A549 (cell line): Measurements from ENCODE around the gene EFCAB11. TPM values are rescaled to one million over a fixed set of nuclear protein-coding genes. Genes with fewer than 3 reads are reported as not detected.
A peak's percentile ranks its signal among the peaks of the same experiment; 100 is the strongest.

Source experiments
- ATAC-seq, 2 experiments: fragments of 200-7000 bp in 1 of 2; fragments of >200 bp in 1 of 2; cut with Nextera tagmentation in 1 of 2; cut with Tn5 transposase in 1 of 2; 3 replicates each; pipeline versions ENCODE4 v1.8.0 to v1.9.1; 2018 to 2020; ENCODE audit warnings: mild to moderate bottlenecking in 1 of 2, moderate library complexity in 1 of 2
- CTCF ChIA-PET: fragments of 300-600 bp; sonication (Branson Sonifier 250); formaldehyde crosslinking; extraction: SDS; loops from one replicate; lab custom pipeline; 2021; ENCODE audit warnings: antibody characterized with exemption, inconsistent platforms; lab: Yijun Ruan, JAX
- POLR2A ChIA-PET: fragments of 350-600 bp; formaldehyde crosslinking; extraction: SDS; loops from one replicate; lab custom pipeline; 2021; ENCODE audit warnings: antibody characterized with exemption, inconsistent platforms; lab: Yijun Ruan, JAX
- DNase-seq, 2 experiments: peaks; one replicate each; pipeline versions ENCODE4 v3.0.0 to v3.0.0-alpha.2; 2011 to 2016; ENCODE audit warnings: low read depth in 1 of 2, low spot score in 1 of 2
- FAIRE-seq: peaks from 2 replicates; lab custom pipeline; 2011; peaks lifted over from hg19 to GRCh38; lab: Jason Lieb, UNC
- H3K27ac ChIP-seq, 2 experiments: fragments of >200 bp; sonication (Bioruptor Twin); formaldehyde crosslinking; 3 replicates each; pipeline ENCODE4 v1.5.1; 2016 to 2017
- H3K4me1 ChIP-seq: fragments of >200 bp; sonication (Bioruptor Twin); formaldehyde crosslinking; 3 replicates; pipeline ENCODE4 v1.6.1; 2016
- H3K4me2 ChIP-seq: fragments of >200 bp; sonication (Bioruptor Twin); formaldehyde crosslinking; 3 replicates; pipeline ENCODE4 v1.6.1; 2016
- H3K4me3 ChIP-seq: fragments of >200 bp; sonication (Bioruptor Twin); formaldehyde crosslinking; 3 replicates; pipeline ENCODE4 v1.5.1; 2016
- H3K9me3 ChIP-seq: fragments of >200 bp; sonication (Bioruptor Twin); formaldehyde crosslinking; 3 replicates; pipeline ENCODE4 v1.6.1; 2016
- CHD2 ChIP-seq: fragments of 150-350 bp; IDR thresholded peaks from 2 replicates; pipeline ENCODE4 v1.6.1; 2014; ENCODE audit warnings: low read length; ENCODE audit not compliant: partially characterized antibody
- E2F6 ChIP-seq: IDR thresholded peaks from 2 replicates; pipeline ENCODE4 v1.6.1; 2012; ENCODE audit warnings: low read depth, borderline replicate concordance
- FOSL2 ChIP-seq, 2 experiments: fragments of 450-650 bp in 1 of 2; fragments of >200 bp in 1 of 2; sonication (Bioruptor Twin) in 1 of 2; formaldehyde crosslinking; IDR thresholded peaks; 2 replicates each; pipeline versions ENCODE4 v1.5.0 to v1.6.1; 2016 to 2020; ENCODE audit warnings: mild to moderate bottlenecking in 1 of 2, moderate library complexity in 1 of 2
- HOXA7 ChIP-seq: fragments of 250-450 bp; sonication (Bioruptor Pico); IDR thresholded peaks from 2 replicates; pipeline ENCODE4 v1.5.0; 2020; ENCODE audit warnings: mild to moderate bottlenecking, moderate library complexity
- HOXB13 ChIP-seq: fragments of 250-450 bp; sonication (Bioruptor Pico); IDR thresholded peaks from 2 replicates; pipeline ENCODE4 v1.5.0; 2020; ENCODE audit warnings: low read depth, mild to moderate bottlenecking, moderate library complexity
- JUN ChIP-seq, 2 experiments: fragments of >200 bp; sonication (Bioruptor Twin); formaldehyde crosslinking; IDR thresholded peaks; 2 replicates in 1 of 2; 3 replicates in 1 of 2; pipeline ENCODE4 v1.6.1; 2016 to 2017
- KDM5A ChIP-seq: fragments of 200-600 bp; sonication (generic); IDR thresholded peaks from 2 replicates; pipeline ENCODE4 v1.6.1; 2016; ENCODE audit warnings: antibody characterized with exemption, mild to moderate bottlenecking
- MYC ChIP-seq: IDR thresholded peaks from 2 replicates; pipeline ENCODE4 v1.6.1; 2012; ENCODE audit warnings: mild to moderate bottlenecking, inconsistent platforms, low read length, improper control_type of control experiment, borderline replicate concordance
- NPAS2 ChIP-seq: fragments of 250-450 bp; sonication (Bioruptor Pico); IDR thresholded peaks from 2 replicates; pipeline ENCODE4 v1.8.0; 2022; ENCODE audit warnings: mild to moderate bottlenecking, moderate library complexity, borderline replicate concordance
- PHF8 ChIP-seq: fragments of 200-600 bp; sonication (generic); IDR thresholded peaks from 2 replicates; pipeline ENCODE4 v1.6.1; 2016; ENCODE audit warnings: low read depth, mild to moderate bottlenecking, antibody characterized with exemption, moderate library complexity, borderline replicate concordance
- POLR2A ChIP-seq: IDR thresholded peaks from 2 replicates; pipeline ENCODE4 v1.6.1; 2012; ENCODE audit warnings: mild to moderate bottlenecking, low read length
- REST ChIP-seq: fragments of 200-600 bp; sonication (generic); IDR thresholded peaks from 2 replicates; pipeline ENCODE4 v1.6.1; 2016; ENCODE audit warnings: antibody characterized with exemption, mild to moderate bottlenecking, moderate library complexity
- SREBF2 ChIP-seq: fragments of 450-650 bp; IDR thresholded peaks from 2 replicates; pipeline ENCODE4 v1.6.1; 2014; ENCODE audit warnings: mild to moderate bottlenecking, moderate library complexity
- TFCP2L1 ChIP-seq: fragments of 250-450 bp; sonication (Bioruptor Pico); IDR thresholded peaks from 2 replicates; pipeline ENCODE4 v1.5.0; 2021; ENCODE audit warnings: mild to moderate bottlenecking
- ZC3H11A ChIP-seq: fragments of 450-650 bp; IDR thresholded peaks from 2 replicates; pipeline ENCODE4 v1.6.1; 2014; ENCODE audit warnings: antibody characterized with exemption, mild to moderate bottlenecking
- ZFP36 ChIP-seq: fragments of 450-650 bp; IDR thresholded peaks from 2 replicates; pipeline ENCODE4 v1.6.1; 2014; ENCODE audit warnings: borderline replicate concordance; ENCODE audit not compliant: partially characterized antibody
- WGBS: methylation state at CpG from one replicate; pipeline ENCODE4 v1.1.6; 2017; ENCODE audit errors: missing lambda C conversion rate; 5-methylcytosine and 5-hydroxymethylcytosine counted together
- polyA plus RNA-seq, 4 experiments: library from polyadenylated mRNA; depleted of rRNA in 3 of 4; stranded (reverse); fragments of >200 nt; fragmentation: RNase III in 1 of 4; extraction: RNeasy Plus Mini Kit Qiagen cat#74134 plus additional on column Dnase treatment in 1 of 4; gene quantifications; 2 replicates in 3 of 4; 3 replicates in 1 of 4; pipeline ENCODE4 v1.2.3, GENCODE V29; 2011 to 2017
- TF ChIP-seq, protein P1 (sequence below): fragments of >200 bp; sonication (Bioruptor Twin); formaldehyde crosslinking; IDR thresholded peaks from 3 replicates; pipeline ENCODE4 v1.6.1; 2016
- TF ChIP-seq, protein P2 (sequence below): IDR thresholded peaks from 2 replicates; pipeline ENCODE4 v1.6.1; 2012

EFCAB11 gene
- polyA plus RNA-seq, 2 of the 4 experiments (the other 2 are of a cell fraction), result 18.8 to 19.6 TPM

GRCh38 chr14:89955745-89956660 lies 1.5 kb upstream of the EFCAB11 start, which contains the start of gene TDP1:
Gene TDP1, plus strand, starts transcription at chr14:89955927. Its CDS starts 7,188 bp downstream, at chr14:89963115.
- TF ChIP-seq JUN (IDR thresholded peaks at IDR 0.05) (peak in 1 of 2 experiments; percentile 64; a peak in 2 of 5 replicates), ZFP36 (no peak), NPAS2 (CRISPR knock-in tag) (no peak), E2F6 (peak; percentile 32; the same call in 1 of the 2 replicates), FOSL2 (IDR thresholded peaks at IDR 0.05) (no peak), FOSL2 (CRISPR knock-in tag; IDR thresholded peaks at IDR 0.05) (peak; percentile 64), CHD2 (no peak), PHF8 (peak; percentile 86), KDM5A (no peak), POLR2A (peak; percentile 72), REST (0 out of 2 replicates have a peak, but pooled peaks have one; percentile 28), HOXB13 (no peak)
- TF ChIP-seq, protein P1, sequence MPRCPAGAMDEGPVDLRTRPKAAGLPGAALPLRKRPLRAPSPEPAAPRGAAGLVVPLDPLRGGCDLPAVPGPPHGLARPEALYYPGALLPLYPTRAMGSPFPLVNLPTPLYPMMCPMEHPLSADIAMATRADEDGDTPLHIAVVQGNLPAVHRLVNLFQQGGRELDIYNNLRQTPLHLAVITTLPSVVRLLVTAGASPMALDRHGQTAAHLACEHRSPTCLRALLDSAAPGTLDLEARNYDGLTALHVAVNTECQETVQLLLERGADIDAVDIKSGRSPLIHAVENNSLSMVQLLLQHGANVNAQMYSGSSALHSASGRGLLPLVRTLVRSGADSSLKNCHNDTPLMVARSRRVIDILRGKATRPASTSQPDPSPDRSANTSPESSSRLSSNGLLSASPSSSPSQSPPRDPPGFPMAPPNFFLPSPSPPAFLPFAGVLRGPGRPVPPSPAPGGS, result peak; percentile 61; the same call in 1 of the 3 replicates
- TF ChIP-seq, protein P2, sequence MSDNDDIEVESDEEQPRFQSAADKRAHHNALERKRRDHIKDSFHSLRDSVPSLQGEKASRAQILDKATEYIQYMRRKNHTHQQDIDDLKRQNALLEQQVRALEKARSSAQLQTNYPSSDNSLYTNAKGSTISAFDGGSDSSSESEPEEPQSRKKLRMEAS, result peak; percentile 45; the same call in 1 of the 2 replicates
- FAIRE-seq, result no peak
- ATAC-seq, result peak; percentile 78 to 85

DNA sequence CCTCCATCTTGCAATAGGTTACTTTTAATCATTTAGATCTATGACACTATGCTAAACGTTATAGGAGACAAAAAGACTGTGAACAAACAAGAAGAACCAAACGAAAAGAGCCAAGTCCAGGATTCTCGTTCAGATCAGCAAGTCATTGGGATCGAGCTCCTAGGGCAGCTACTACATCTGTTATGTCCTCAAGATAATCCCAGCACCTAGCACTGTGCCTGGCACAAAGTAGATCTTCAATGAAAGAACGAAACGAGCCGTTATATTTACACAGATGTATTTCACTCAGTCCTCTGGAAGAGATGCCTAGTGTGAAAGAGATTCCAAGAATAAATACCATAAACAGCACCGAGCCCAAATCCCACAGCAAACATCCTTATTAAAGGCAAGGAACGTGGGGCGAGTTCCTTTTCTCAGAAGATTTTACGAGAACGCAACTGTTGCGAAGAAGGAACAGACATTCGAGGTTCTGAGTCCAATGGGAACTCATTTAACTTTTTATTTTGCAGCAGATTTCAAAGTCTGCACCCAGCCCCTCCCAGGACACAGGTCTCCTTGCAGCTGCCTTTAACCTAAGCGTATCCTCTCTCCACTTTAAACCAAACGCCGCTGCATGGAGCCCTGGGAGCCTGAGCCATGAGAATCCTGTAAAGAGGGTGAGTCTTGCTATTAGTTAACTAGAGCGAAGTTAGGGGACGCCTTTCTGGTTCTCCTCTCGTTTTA lies 653 bp upstream of the EFCAB11 start:
- H3K4me3 ChIP-seq, result peak overlapping the region; percentile 89
- peak; percentile 59 for ATAC-seq
- peaks cover 14% of the 10 kb centered on the region for H3K4me1 ChIP-seq
- DNase-seq, result no peak
- no peak for FAIRE-seq
- peak overlapping the region; percentile 80 for H3K4me2 ChIP-seq
- POLR2A ChIA-PET, result interaction anchor here (0.6 to 1.0 kb wide), 2 partner anchors 119 to 311 kb away, joined by 3 to 4 read pairs; no protein-coding TSS in a partner anchor
- no peak for TF ChIP-seq ZFP36
- no peak for TF ChIP-seq TFCP2L1 (CRISPR knock-in tag)
- TF ChIP-seq POLR2A, result no peak
- no peak for TF ChIP-seq SREBF2
- no peak for TF ChIP-seq REST
- no peak for TF ChIP-seq MYC
- TF ChIP-seq HOXA7 (CRISPR knock-in tag), result no peak
- no peak for TF ChIP-seq ZC3H11A
- 21% methylated on average over 20 of the region's 20 CpGs for WGBS
- H3K9me3 ChIP-seq, result no peaks in the 10 kb centered on the region
- CTCF ChIA-PET, result interaction anchor here (1.4 to 12.2 kb wide), 6 partner anchors 16 to 928 kb away, joined by 3 to 83 read pairs (median 5); no protein-coding TSS in a partner anchor
- H3K27ac ChIP-seq, result peak overlapping the region; percentile 88 to 93

More at GRCh38 chr14:89955745-89956660, 1.5 kb upstream of the EFCAB11 start, which contains the start of gene TDP1:
- peak within 1 kb of the TSS; percentile 80 for H3K4me2 ChIP-seq
- 29% methylated on average over 63 of the region's 84 CpGs for WGBS
- H3K4me1 ChIP-seq, result peaks cover 14% of the 10 kb centered on the region
- H3K27ac ChIP-seq, result peak within 1 kb of the TSS; percentile 88 to 93
- peak within 1 kb of the TSS; percentile 89 for H3K4me3 ChIP-seq
- ChIA-PET POLR2A (interaction anchor here (0.6 to 1.0 kb wide), 2 partner anchors 118 to 310 kb away, joined by 3 to 4 read pairs; no protein-coding TSS in a partner anchor), CTCF (interaction anchor here (0.9 to 12.2 kb wide), 7 partner anchors 10 to 929 kb away, joined by 3 to 83 read pairs (median 4); no protein-coding TSS in a partner anchor)
- DNase-seq, result peak; percentile 81 to 92
- no peaks in the 10 kb centered on the region for H3K9me3 ChIP-seq
